Measurements from ENCODE around the gene TMEFF2. TPM values are rescaled to one million over a fixed set of nuclear protein-coding genes. Genes with fewer than 3 reads are reported as not detected.

Gene TMEFF2
- total RNA-seq, 1 experiment from 2014 or later, result 72.6 TPM

DNA sequence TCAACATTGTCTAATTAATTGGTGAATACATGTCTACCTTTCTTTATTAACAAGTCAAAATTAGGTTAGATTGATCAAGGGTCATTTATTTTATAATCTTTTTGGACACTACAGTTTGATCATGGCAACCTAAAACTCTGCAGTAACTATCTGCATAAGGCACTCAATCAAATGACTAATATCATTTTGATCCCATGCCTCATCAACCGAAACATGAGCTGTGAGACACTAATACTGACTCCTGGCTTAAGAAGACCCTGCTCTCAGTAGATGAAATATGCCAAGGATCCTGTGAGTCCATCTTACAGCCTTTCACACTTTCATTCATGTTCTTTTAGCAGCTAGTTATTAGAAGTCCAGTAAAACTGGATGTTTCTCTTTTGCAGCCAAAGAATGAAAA, 178.5 kb downstream of the TMEFF2 start:
- DNase-seq (ENCODE audit: low read depth), result peak; percentile 86

DNA sequence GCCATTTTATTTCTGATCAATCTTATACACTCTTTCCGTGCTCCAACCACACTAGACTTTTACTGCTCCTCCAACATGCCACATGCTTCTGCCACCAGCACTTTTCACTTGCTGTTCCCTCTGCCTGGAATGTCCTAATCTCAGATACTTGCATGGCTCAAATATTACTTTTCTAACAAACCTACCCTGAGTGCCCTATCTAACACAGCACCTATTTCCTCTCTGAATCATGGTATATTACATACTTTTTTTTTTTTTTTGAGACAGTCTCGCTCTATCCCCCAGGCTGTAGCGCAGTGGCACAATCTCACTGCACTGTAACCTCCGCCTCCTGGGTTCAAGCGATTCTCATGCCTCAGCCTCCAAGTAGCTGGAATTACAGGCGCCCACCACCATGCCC, 181.5 kb downstream of the TMEFF2 start:
- no peak for DNase-seq (ENCODE audit: low read depth)

DNA sequence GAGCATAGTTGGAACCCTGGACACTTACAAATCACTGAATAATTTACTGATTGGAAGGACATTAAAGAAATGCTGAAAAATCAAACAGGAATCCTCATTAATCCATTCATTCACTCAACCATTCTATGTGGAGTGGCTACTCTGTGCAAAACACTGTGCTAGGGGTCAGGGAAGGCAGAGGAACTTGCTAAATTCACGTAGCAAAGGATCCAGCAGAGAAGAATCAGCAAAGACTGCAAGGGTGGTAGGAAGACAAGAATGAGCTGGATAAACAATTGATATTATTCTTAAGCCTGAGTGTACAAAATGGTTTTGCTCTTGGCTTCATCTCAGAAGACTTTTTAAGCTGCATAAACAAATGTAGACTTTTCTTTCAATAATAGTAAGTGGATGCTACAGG, 183.5 kb downstream of the TMEFF2 start:
- DNase-seq (ENCODE audit: low read depth), result no peak

DNA sequence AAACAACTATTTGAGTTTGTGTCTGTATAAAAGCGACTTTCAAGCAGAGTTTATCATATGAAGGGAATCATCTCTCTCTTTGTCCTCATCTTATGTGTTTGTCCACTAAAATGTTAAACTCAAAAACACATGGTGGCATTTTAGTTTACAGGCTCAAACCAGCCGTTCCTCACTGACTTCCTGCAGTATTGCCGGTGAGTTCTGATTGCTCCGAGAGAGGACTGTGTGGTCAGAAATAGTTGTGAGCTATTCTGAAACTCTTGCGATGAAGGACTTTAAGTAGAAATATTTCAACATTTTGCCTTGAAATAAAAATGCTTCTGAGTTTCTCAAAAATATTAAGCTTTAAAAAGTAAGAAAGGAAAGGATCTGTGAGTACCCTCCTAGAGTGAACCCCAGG, 184.7 kb downstream of the TMEFF2 start:
- no peak for DNase-seq (ENCODE audit: low read depth)

DNA sequence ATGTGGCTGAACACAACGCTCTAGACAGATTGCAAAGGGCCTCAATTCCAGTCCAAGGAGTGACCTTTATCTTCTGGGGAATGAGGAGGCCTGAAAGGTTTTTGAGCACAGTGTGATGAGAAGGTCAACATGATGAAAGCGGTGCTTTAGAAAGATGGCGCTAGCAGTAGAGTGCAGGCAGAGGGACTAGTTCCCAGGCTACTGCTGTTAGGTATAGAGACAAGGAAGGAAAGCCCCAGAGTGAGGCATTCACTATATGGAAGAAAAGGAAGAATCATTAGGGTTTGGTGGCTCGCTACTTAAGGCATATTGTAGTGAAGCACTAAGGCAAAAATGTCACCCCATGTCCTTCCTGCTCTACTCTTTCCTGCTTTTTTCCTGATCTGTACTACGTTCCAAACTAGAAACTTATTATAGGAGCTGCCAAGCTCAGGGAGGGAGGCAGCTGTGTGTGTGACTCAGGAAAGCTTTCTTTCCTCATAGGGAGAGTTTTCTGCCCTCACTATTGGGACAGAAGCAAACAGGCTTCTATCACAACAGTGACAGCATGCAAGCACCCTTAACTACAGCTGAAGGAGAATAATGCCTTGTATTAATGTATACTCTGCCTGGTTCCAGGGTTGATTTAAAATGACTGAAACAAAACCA, 187.0 kb downstream of the TMEFF2 start:
- peak; percentile 45 for DNase-seq (ENCODE audit: low read depth)

DNA sequence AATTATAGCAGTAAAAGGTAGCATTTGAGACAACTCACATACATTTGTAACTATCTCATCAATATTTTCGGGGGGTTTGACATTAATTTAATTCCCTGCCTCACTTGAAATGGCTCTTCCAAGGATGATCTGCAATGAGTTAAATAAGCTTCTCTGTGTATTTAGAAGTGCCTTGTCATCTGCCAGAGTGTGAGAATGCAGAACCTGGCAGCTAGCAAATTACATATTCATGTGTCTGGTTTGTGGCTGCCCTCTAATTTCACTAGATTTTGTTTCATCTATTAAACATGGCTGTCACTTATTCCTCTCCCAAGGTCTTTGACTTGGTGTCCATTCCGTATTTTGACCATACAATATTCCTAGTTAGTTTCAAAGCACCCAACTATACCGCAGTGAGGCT, 189.5 kb downstream of the TMEFF2 start:
- DNase-seq (ENCODE audit: low read depth), result no peak

DNA sequence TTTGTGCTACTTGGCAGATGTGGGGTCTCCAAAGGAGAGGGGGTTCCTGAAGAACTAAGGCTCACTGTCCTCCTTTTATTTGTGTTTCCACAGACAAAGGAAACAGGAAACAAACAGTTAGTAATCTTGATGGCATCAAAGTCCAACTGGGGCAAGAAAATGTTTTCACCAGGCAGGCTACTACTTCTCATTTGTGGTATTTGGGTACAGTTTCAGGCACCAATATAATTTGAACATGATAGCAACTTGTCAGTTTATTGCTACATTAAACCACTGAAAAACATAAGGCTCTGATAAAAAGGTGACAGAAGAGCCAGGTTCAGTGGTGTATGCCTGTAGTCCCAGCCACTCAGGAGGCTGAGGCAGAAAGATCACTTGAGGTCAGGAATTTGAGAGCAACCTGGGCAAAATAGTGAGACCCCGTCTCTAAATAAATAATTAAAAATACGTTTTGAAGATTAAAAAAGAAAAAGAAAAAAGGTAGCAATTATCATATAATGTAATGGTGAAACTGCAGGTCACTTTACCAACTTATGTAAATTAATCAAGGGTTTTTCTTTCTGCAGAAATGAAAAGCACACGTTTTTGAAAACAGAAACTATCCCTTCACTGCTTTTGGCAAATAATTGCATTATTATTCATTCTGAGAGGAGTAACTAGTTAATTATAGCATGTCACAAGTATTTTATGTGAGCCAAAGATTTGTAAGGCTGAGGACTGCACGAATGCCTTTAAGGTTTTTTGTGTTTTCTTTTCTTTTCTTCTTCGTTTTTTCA, 190.4 kb downstream of the TMEFF2 start:
- DNase-seq (ENCODE audit: low read depth), result no peak

DNA sequence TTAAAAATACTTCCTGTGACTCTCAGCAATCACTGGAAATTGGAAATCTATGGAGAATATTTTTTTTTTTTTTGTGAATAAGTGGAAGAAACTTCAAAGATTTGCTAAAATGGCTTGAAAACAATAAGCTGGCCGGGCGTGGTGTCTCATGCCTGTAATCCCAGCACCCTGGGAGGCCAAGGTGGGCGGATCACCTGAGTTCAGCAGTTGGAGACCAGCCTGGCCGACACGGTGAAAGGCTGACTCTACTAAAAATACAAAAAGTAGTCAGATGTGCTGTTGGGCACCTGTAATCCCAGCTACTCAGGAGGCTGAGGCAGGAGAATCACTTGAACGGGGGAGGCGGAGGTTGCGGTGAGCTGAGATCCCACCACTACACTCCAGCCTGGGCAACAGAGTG, 192.3 kb downstream of the TMEFF2 start:
- DNase-seq (ENCODE audit: low read depth), result no peak

DNA sequence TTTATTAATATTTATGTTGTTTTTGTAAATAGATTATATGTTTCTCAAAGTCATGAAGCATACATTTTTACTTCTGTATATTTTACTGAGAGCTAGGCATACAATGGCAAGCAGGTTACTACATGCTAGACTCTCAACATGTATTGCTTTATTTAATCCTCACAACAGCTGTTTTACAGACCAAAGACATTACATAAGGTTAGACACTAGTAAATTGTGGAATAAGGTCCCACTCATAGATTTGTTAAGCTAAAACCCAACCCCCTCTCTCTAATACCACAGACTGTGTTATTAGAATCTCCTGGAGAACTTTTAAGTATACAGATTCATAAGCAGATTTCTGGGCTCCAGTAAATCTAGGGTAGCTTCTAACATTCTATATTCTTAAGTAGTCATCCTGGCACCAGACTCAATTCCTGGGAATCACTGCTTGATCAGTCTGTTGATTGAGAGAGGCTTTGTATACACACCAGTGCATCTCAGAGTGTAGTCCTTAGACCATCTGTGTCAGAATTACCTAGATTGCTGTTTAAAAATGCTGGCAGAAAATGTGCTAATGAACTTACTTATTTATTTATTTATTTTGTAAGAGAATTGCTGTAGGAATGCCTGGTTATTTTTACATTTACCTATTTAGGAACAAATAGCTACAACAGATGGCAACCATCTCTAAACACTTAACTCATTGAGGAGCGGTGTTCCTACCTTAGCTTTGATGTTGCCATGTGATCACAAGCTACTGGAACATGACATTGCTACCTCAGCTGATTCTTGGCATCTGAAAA, 194.3 kb downstream of the TMEFF2 start:
- DNase-seq (ENCODE audit: low read depth), result peak; percentile 68

DNA sequence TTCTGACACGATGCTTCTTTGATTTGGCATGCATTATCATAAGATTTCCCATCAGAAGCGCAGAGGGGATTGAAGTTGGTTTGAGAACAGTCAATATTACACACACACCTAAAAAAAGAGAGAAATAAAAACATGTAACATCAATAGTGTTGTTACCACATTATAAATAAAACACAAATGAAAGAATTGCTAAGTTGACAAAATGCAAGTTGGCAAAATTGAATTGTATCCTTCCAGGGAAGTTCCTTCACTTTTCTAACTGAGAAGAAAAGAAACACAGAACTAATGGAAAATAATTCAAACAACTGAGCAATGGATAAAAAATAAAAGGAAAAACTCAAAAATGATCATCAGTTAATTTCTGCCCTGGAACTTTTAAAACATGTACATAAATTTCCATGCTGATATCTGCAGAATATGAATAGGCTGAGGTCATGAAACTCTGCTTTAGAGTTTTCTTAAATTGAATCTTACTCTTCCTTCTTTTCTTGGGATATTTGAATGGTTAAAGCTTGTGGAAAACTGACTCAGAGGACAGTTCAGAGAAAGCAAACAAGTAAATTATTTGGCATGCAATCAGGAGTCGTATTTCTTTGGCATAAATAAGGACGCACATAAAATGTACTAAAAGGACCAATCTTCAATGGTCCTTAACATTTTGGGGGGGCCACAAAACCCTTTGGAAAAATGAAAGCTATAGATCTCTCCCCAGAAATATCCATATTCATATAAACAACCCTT, 195.5 kb downstream of the TMEFF2 start:
- peak; percentile 50 for DNase-seq (ENCODE audit: low read depth)

DNA sequence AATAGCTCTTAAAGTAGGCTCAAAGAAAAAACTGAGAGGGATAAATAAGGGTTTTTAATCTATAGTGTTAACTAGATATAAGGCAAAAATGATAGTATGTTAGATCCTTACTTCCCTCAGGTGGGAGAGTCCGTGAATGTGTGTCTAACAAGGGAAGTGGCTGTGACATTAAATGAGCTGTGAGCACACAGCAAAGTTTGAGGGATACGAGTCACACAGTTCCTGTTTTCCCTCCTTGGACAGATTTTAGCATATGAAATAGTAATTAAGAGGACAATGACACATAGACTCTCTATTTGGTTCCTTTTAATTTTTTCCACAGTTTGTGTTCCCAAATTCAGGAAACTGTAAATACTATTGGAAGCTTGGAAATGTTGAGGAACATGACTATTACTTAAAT, 199.4 kb downstream of the TMEFF2 start:
- DNase-seq (ENCODE audit: low read depth), result peak; percentile 54

DNA sequence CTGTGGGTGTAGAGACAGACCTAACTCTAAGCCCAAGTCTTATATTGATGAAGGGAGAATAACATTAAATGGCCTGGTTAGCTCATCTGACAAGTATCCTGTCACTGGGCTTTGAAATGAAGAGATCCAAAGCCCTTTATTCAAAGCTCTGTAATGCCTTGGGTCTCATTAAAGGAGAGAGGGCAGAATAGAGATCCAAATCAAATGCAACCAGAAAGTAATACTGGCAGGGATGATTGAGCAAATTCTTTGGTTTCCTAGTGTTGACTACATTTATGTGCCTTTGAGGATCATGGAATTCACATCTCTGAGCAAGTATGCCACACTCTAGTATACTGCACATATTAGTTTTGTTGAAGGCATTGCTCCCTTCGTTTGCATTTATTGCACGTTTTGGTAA, 200.0 kb downstream of the TMEFF2 start:
- DNase-seq (ENCODE audit: low read depth), result no peak

DNA sequence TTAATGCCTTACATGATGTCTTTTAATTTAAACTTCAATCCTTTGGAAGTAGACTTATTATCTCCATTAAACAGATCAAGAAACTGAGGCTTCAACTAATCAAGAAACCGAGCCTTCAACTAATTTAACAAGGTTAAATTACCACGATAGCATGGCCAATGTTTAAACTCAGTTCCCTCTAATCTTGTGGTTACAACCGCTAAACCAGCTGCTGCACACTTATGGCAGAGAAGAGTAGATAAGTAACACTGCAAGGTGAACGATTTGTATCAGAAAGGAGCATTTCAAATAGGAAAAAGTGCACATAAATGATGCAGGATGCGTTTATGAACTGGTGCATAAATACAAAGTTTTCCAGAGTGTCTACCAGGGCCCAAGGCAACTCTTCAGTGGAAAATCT, 203.3 kb downstream of the TMEFF2 start:
- no peak for DNase-seq (ENCODE audit: low read depth)

DNA sequence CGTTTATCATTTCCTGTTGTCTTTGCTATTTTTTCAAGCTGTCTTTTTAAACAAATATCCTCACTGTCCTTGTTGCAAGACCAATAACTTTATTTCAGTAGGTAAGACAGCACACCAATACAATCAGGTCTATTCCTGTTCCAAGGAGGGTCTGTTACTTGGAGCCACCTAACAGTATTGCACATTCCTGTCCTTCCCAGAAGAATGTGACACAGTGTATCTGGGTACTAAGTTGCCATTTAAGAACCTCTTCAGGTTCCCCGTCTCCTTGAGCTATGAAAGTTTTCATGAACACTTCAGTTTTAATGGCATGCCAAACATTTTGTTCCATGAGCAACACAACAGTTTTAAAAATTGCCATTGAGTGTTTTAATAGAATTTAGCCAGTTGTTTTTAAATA, 209.0 kb downstream of the TMEFF2 start:
- no peak for DNase-seq (ENCODE audit: low read depth)

- DNase-seq (ENCODE audit: low read depth), result no peak
These were observed 211.1 kb downstream of the TMEFF2 start for GRCh38 chr2:191983591-191983990.

GRCh38 chr2:191983186-191983585, 211.5 kb downstream of the TMEFF2 start:
- DNase-seq (ENCODE audit: low read depth), result no peak

DNA sequence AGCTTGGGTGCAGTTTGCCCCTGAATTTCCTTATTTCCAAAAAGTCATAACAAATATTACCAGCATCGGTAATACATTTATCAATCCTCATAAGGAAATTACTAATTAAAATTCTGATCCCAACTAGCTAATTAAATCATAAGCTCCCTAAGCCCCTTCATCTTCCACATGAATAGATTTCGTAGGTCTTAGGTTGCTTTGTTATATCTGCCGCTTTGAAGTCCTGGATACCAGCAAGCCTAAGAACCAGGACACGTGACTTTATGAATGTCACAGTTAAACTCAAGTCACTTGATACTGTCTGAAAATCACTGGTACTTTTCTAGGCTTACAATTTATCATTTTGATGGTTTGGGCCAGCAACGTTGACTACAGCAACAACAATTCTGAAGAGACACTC, 213.0 kb downstream of the TMEFF2 start:
- DNase-seq (ENCODE audit: low read depth), result no peak

GRCh38 chr2:191980483-191980882, 214.2 kb downstream of the TMEFF2 start:
- DNase-seq (ENCODE audit: low read depth), result no peak

DNA sequence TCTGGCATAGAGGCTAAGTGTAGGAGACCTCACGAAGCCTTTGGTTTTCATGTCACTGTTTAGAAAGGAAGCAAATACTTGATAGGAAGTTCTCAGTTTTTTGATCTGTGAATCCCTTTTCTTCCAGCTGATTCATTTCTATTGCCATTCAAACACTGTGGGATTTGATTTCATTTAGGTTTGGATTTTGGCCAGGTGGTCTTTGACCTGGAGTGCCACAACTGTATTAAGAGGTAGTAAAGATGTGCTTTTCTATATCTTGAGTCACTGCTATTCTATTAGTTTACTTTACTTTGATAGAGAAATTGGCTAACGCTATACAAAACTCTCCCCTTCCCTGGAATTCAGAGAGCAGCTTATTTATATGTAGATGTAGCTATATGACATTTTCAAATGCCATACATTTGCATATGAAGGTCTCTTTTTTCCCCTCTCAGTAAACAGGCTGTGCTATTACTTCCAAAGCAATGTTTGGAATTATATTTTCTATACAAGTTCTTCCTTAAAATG, 215.5 kb downstream of the TMEFF2 start:
- peak; percentile 27 for DNase-seq (ENCODE audit: low read depth)

DNA sequence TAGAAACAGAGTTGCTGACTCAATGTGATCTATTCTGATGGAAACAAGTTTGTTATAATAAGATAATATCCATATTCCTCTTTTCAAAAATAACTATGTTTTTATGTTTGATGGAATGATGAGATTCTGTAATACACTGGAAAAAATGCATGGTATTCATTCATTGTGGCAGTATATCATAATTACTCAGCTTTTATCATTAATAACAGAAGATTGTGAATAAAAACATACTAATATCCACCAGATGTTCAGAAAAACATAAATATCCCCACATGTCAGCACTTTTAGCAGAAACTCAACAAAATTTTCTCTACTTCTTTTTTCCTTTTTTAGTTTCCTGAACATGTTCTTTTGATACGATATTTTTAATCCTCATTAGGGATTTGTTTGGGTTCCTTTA, 217.0 kb downstream of the TMEFF2 start:
- DNase-seq (ENCODE audit: low read depth), result no peak

- DNase-seq (ENCODE audit: low read depth), result peak; percentile 79
These were observed 218.3 kb downstream of the TMEFF2 start for GRCh38 chr2:191976436-191976835.

- DNase-seq (ENCODE audit: low read depth), result no peak
These were observed 220.1 kb downstream of the TMEFF2 start for GRCh38 chr2:191974676-191975075.

Data from LHCN-M2 (cell line).